Neural cell (in vitro differentiated cells): ENCODE results near the gene CARD9. TPM values are rescaled to one million over a fixed set of nuclear protein-coding genes. Genes with fewer than 3 reads are reported as not detected.

Source experiments
- H2AFZ ChIP-seq: fragments of 200-600, 300-800 bp; sonication (generic), shearing (Covaris generic); 2 replicates; pipeline ENCODE4 v1.6.0; 2014; ENCODE audit warnings: low read depth, mild to moderate bottlenecking, antibody characterized with exemption, low read length, moderate library complexity
- H3F3A ChIP-seq: fragments of 200-600 bp; shearing (Covaris generic); 2 replicates; pipeline ENCODE4 v1.6.1; 2016; ENCODE audit warnings: mild to moderate bottlenecking, moderate library complexity, mixed read lengths, antibody characterized with exemption, low read length; ENCODE audit not compliant: insufficient read depth, poor library complexity, severe bottlenecking
- H3K27ac ChIP-seq: fragments of 200-600, 300-800 bp; sonication (generic), shearing (Covaris generic); 2 replicates; pipeline ENCODE4 v1.5.1; 2014; ENCODE audit warnings: mild to moderate bottlenecking, low read length, moderate library complexity
- H3K27me3 ChIP-seq: fragments of 300-800, 200-600 bp; sonication (generic), shearing (Covaris generic); 2 replicates; pipeline ENCODE4 v1.6.0; 2014; ENCODE audit warnings: mild to moderate bottlenecking, low read depth, low read length, moderate library complexity; ENCODE audit not compliant: insufficient read depth
- H3K36me3 ChIP-seq: fragments of 300-800, 200-600 bp; sonication (generic), shearing (Covaris generic); 2 replicates; pipeline ENCODE4 v1.5.1; 2014; ENCODE audit warnings: mild to moderate bottlenecking, antibody characterized with exemption, low read length, moderate library complexity; ENCODE audit not compliant: insufficient read depth
- H3K4me2 ChIP-seq: fragments of 300-800, 200-600 bp; sonication (generic), shearing (Covaris generic); 2 replicates; pipeline ENCODE4 v1.6.0; 2014; ENCODE audit warnings: mild to moderate bottlenecking, low read length
- H3K4me3 ChIP-seq: fragments of 300-800, 200-600 bp; sonication (generic), shearing (Covaris generic); 2 replicates; pipeline ENCODE4 v1.5.1; 2014; ENCODE audit warnings: mild to moderate bottlenecking, low read length, moderate library complexity
- H3K79me2 ChIP-seq: fragments of 200-600 bp; shearing (Covaris generic); replicated peaks from 2 replicates; pipeline ENCODE4 v1.6.0; 2014; ENCODE audit warnings: mild to moderate bottlenecking, low read length, moderate library complexity; ENCODE audit not compliant: insufficient read depth
- H3K9ac ChIP-seq: fragments of 300-800, 200-600 bp; sonication (generic), shearing (Covaris generic); 2 replicates; pipeline ENCODE4 v1.6.1; 2016; ENCODE audit warnings: mild to moderate bottlenecking, low read length, mixed read lengths
- H3K9me2 ChIP-seq: fragments of 200-600 bp; shearing (Covaris generic); 2 replicates; pipeline ENCODE4 v1.6.1; 2016; ENCODE audit warnings: mild to moderate bottlenecking, low read length, mixed read lengths; ENCODE audit not compliant: insufficient read depth
- H3K9me3 ChIP-seq: fragments of 200-600, 300-800 bp; sonication (generic), shearing (Covaris generic); 2 replicates; pipeline ENCODE4 v1.6.1; 2016; ENCODE audit warnings: mild to moderate bottlenecking, mixed run types, low read length, moderate library complexity, mixed read lengths
- H4K20me1 ChIP-seq: fragments of 200-600 bp; shearing (Covaris generic); 2 replicates; pipeline ENCODE4 v1.6.1; 2016; ENCODE audit warnings: mild to moderate bottlenecking, mixed run types; ENCODE audit not compliant: insufficient read depth
- CTCF ChIP-seq: fragments of 450-650 bp; IDR thresholded peaks from 2 replicates; pipeline ENCODE4 v1.5.1; 2014; ENCODE audit warnings: antibody characterized with exemption, mild to moderate bottlenecking, moderate library complexity; ENCODE audit not compliant: poor library complexity, severe bottlenecking
- EP300 ChIP-seq: fragments of 450-650 bp; conservative IDR thresholded peaks from 2 replicates; pipeline ENCODE4 v1.6.1; 2014; ENCODE audit warnings: antibody characterized with exemption, mild to moderate bottlenecking, moderate library complexity; ENCODE audit not compliant: poor library complexity, severe bottlenecking
- EZH2 ChIP-seq: fragments of 200-600, 300-800 bp; shearing (Covaris generic), sonication (generic); IDR thresholded peaks from 2 replicates; pipeline ENCODE4 v1.6.1; 2014; ENCODE audit warnings: antibody characterized with exemption, low read length, borderline replicate concordance, mild to moderate bottlenecking; ENCODE audit not compliant: insufficient read depth, poor library complexity, severe bottlenecking
- MXI1 ChIP-seq: fragments of 450-650 bp; conservative IDR thresholded peaks from 2 replicates; pipeline ENCODE4 v1.6.1; 2014; ENCODE audit warnings: antibody characterized with exemption, mild to moderate bottlenecking; ENCODE audit not compliant: poor library complexity, severe bottlenecking
- POLR2AphosphoS5 ChIP-seq: IDR thresholded peaks from 2 replicates; pipeline ENCODE4 v1.6.1; 2012
- RAD21 ChIP-seq: fragments of 450-650 bp; conservative IDR thresholded peaks from 2 replicates; pipeline ENCODE4 v1.6.1; 2014; ENCODE audit warnings: antibody characterized with exemption, mild to moderate bottlenecking, moderate library complexity
- REST ChIP-seq: IDR thresholded peaks from 2 replicates; pipeline ENCODE4 v1.6.1; 2012; ENCODE audit warnings: borderline replicate concordance
- SMC3 ChIP-seq: fragments of 450-650 bp; conservative IDR thresholded peaks from 2 replicates; pipeline ENCODE4 v1.6.1; 2014; ENCODE audit warnings: antibody characterized with exemption, mild to moderate bottlenecking, moderate library complexity; ENCODE audit not compliant: poor library complexity
- TAF1 ChIP-seq: IDR thresholded peaks from 2 replicates; pipeline ENCODE4 v1.6.1; 2012; ENCODE audit warnings: low read depth
- polyA plus RNA-seq: library from polyadenylated mRNA; depleted of rRNA; stranded (reverse); fragments of >200 nt; gene quantifications from 2 replicates; pipeline ENCODE4 v1.2.3, GENCODE V29; 2014

CARD9 gene
- polyA plus RNA-seq, 1 donor from 2014 or later, result 0.77 TPM

GRCh38 chr9:136357202-136357725 is 16.2 kb downstream of the CARD9 start:
- TF ChIP-seq RAD21, result no peak
- no peak for TF ChIP-seq REST
- TF ChIP-seq TAF1, result no peak
- no peak for TF ChIP-seq SMC3
- no peak for TF ChIP-seq EZH2
- TF ChIP-seq MXI1, result no peak
- TF ChIP-seq POLR2AphosphoS5, result no peak
- TF ChIP-seq EP300, result no peak
- TF ChIP-seq CTCF, result no peak
- no peaks in the 10 kb centered on the region for H3K36me3 ChIP-seq
- H3K9me2 ChIP-seq, result no peaks in the 10 kb centered on the region
- H3K27me3 ChIP-seq, result no peaks in the 10 kb centered on the region
- H3K4me2 ChIP-seq, result no peak overlapping the region
- H3K9ac ChIP-seq, result no peak overlapping the region
- H2AFZ ChIP-seq, result no peak overlapping the region
- H3K27ac ChIP-seq, result no peak overlapping the region
- H3K79me2 ChIP-seq, result no peaks in the 10 kb centered on the region
- H3F3A ChIP-seq, result no peaks in the 10 kb centered on the region
- H4K20me1 ChIP-seq, result no peaks in the 10 kb centered on the region
- no peak overlapping the region for H3K4me3 ChIP-seq
- H3K9me3 ChIP-seq, result no peaks in the 10 kb centered on the region

- H4K20me1 ChIP-seq, result no peaks in the 10 kb centered on the region
- H3K36me3 ChIP-seq, result no peaks in the 10 kb centered on the region
- no peaks in the 10 kb centered on the region for H3K27me3 ChIP-seq
- no peak overlapping the region for H3K27ac ChIP-seq
- H3K79me2 ChIP-seq, result no peaks in the 10 kb centered on the region
- H3K9me2 ChIP-seq, result no peaks in the 10 kb centered on the region
- no peaks in the 10 kb centered on the region for H3K9me3 ChIP-seq
- H3K4me3 ChIP-seq, result no peak overlapping the region
- H3F3A ChIP-seq, result no peaks in the 10 kb centered on the region
- H3K9ac ChIP-seq, result no peak overlapping the region
- no peak overlapping the region for H2AFZ ChIP-seq
- no peak overlapping the region for H3K4me2 ChIP-seq
- no peak for TF ChIP-seq MXI1
- no peak for TF ChIP-seq REST
- no peak for TF ChIP-seq CTCF
- no peak for TF ChIP-seq RAD21
- TF ChIP-seq TAF1, result no peak
- no peak for TF ChIP-seq EZH2
These were observed 17.6 kb downstream of the CARD9 start for GRCh38 chr9:136355616-136356557.
